Suppressor macrophage (primary cell): ENCODE data around the gene DLG2.

Source experiments
- DNase-seq, 4 experiments: peaks; one replicate each; pipeline ENCODE4 v3.0.0-alpha.2; 2020 to 2022

The DLG2 gene

DNA sequence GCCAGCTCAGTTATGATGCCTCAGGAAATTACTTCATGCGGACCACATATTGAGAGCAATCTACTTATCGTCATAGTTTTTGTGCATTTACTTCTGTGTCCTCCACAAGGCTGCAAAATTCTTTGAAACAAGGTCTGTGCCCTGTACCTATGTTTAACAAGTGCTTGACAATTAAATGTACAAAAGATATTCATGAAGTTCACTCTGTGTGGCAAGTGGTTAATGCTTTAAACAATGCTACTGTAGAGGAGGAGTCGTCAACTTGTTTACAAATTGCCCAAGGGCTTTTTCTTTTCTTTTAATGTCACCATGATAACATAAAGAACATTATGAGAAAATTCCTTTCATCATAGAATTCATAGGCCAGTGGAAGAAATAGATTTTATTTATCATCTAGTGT is 1469.5 kb downstream of the DLG2 start:
- no peak for DNase-seq

DNA sequence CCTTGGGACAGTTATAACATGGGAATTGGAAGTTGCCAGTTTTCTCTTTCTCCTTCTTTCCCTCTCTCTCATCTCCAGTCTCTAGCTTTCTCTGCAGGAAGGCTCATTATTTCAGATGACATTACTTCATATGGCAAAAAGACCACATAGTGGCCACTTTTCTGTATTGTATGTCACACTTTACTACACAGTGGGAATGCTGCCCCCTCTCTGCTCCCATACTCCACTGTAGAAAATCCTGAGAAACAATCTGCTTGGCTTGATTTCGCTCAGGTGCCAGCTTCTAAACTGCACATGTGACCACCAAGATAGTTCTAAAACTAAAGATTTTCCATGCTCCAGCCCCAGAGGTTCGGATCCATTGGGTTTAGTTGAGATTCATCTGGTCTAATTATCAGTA is 1480.3 kb downstream of the DLG2 start:
- no peak for DNase-seq

DNA sequence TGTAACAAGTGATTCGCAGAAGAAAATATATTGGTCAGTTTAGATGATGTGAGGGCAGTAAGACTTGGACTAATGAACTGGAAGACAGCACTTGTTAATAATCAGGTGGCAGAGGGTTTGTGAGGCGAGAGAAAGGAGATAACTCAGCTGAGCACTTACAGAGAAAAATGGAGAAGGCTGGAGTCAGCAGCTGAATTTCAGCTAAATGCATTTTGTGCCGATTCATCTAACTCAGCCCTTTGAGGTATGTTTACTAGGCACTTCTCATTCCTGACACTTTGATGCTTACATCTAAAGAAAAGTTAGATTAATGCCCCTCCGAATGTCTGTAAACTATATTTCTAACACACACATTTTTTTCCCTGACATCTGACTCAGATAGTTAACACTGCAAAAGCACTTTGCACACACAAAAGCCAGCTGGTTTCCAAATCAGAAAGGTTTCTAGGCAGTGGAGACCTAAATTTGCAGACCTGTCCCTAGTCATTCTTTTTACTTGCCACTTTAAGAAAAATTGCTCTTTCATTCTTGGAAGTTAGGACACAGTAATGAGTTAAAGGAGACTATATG is 1481.4 kb downstream of the DLG2 start:
- no peak for DNase-seq

GRCh38 chr11:84144531-84144930 is 1482.6 kb downstream of the DLG2 start:
- no peak for DNase-seq

- DNase-seq: no peak
These were observed 1484.7 kb downstream of the DLG2 start for GRCh38 chr11:84142411-84142810.

GRCh38 chr11:84140386-84141169 is 1486.6 kb downstream of the DLG2 start:
- DNase-seq: no peak

DNA sequence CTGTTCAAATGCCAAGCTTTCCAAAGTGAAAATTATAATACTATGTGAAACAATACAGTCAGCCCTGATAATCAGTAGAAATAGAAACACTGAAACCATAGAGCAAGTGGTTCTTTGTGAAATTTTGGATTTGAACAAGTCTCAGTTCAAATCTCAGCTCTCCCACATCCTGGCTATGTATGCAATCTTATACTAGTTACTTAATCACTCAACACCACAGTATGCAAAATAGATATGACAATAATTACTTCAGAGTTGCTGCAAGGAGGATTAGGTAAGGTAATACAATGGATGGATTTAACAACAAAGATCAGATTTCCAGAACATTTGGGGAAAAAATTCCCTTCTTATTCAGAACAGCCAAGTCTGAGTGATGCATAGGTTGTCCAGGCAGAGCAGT is 1489.2 kb downstream of the DLG2 start:
- DNase-seq: no peak

- DNase-seq: no peak
These were observed 1489.6 kb downstream of the DLG2 start for GRCh38 chr11:84137505-84137904.

DNA sequence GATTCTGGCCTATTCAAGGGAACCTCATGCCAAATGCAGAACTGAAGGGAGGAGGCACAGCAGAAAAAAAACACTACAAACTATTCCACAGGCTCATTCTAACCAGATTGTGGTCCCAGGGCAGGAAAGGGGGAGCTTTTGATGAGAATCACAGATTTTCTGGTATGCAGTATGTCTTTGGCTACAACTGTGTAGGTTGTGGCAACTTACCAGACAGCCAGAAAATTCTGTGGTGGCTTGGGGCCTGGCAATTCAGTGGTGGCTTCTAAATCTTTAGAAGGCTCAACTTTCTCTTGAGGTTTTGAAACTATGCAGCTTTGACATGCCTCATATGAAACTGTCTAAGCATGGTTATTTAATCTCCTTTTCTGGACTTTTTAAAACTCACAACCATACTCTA is 1490.2 kb downstream of the DLG2 start:
- no peak for DNase-seq

DNA sequence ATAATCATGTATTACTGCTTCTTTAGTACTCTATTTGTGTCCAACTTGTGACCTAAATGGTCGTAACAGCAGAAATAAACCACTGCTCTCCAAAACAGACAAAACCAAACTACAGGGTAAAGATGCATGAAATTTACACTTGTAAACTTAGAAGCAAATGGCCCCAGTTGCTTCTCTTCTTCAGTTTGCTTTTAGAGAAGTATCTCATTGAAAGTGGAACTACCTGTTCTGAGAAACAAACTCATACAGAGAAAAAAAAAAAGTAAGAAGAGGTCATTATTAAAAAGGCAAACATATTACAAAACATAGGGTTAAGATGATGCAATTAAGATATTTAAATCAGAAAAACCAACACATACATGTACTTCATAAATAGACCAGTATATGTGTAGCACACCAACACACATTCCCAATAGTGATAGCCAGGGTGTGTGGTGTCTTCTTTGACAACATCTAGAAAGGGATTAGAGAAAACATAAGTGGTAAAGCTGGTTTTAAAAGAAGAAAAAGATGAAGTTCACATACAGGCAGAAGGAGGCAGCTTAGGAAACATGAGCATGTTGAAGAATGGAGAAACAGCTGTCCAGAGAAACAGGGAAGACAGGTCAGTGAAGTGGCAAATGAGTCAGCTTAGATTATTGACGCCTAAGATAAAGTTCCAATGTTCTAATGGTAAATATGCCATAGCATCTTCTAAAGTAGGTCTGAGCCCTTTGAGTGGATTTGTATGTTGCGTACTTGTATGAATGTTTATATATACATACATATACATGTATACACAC is 1496.3 kb downstream of the DLG2 start:
- DNase-seq: no peak

DNA sequence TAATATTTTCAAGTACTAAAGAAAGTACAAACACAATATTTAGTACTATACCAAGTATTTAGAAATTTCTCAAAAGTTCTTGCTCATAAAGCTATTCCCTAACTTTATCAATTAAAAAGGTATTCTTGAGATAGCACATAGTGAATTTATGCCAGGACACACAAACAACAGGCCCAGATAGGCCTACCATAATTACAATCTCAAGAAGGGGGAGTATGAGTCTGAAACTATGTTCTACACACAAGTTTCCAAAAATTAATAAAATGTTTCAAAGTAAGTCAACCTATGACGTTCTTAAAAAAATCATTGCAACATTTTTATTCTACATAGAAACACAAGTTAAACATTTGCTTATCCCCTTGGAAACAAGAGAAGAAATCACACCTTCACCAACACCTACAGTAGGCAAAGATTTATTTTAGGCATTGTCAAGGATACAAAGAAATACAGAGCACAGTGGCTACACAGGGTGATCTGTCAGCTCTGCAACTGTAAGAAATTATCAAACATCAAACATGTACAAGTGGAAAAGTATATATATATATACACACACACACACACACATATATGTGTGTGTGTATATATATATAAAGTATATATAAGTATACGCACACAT is 1497.1 kb downstream of the DLG2 start:
- no peak for DNase-seq

GRCh38 chr11:84128840-84129239 is 1498.3 kb downstream of the DLG2 start:
- no peak for DNase-seq

DNA sequence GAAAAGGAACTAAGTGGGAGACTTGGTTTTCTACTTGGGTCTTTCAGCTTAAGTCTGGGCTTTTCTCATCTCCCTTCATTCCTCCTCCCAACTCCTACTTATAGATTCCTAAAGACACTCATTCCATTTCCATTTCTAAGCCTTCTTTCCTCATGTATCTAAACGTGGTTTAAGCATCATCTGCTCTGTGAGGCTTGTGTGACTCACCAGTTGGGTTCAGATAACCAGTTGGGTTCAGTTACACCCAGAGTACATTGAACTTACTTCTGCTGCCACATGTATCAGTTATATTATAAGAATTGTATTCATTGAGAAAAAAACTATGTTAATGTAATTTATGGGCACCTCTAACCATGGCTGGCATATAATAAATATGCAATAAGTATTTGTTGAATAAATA is 1509.8 kb downstream of the DLG2 start:
- no peak for DNase-seq

GRCh38 chr11:84106541-84106940 is 1520.6 kb downstream of the DLG2 start:
- no peak for DNase-seq

- no peak for DNase-seq
These were observed 1522.0 kb downstream of the DLG2 start for GRCh38 chr11:84105148-84105547.

GRCh38 chr11:84103096-84103495 is 1524.0 kb downstream of the DLG2 start:
- no peak for DNase-seq

DNA sequence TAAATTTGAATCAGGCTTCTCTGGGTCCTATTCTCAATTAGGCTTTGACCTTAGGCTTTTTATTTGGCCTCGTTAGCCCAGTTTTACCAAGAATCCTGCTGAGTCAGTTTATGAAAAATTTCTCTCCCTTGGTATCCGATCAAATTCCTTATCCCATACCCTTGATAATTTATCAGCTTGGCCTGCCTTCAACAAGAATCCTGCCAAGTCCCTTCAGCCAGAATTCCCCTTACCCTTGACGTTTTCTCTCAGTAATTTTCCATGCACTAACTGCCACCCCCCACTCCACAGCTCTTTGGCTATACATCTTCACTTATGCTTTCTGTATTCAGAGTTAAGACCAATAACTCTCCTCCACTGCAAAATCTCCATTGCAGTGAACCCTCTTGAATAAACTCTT is 1530.0 kb downstream of the DLG2 start:
- DNase-seq: no peak

DNA sequence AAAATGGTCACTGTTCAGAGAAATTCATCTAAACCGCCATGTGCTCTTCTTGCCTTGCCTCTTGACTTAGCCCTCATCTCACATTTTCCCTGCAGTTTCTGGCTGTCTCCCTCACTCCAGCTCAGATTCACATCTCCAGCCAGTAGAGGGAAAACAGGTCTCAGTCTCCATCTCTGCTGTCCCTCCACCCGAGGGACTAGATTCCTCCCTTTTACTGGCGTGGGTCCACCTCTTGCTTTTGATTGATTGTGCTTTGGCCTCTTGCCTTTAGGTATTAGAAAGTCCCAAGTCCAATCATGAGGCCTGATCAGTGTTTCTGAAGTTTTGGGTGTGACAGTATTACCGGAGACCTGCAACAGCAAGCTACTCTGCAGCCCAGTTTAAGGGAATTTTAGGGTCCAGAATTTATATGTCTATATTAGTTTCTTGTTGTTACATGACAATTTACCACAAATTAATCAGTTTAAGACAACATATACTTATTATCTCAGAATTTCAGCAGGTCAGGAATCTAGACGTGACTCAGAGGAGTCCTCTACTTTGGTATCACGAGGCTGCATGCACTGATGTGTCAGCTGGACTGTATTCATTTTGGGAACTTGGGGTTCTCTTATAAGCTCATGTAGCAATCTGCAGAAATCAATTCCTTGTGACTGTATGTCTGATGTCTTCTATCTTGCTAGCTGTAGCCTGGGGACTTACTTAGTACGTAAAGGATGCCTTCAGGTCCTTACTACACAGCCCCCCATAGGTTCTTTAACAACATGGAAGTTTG is 1535.7 kb downstream of the DLG2 start:
- no peak for DNase-seq

GRCh38 chr11:84089072-84090057 is 1537.8 kb downstream of the DLG2 start:
- DNase-seq: no peak

DNA sequence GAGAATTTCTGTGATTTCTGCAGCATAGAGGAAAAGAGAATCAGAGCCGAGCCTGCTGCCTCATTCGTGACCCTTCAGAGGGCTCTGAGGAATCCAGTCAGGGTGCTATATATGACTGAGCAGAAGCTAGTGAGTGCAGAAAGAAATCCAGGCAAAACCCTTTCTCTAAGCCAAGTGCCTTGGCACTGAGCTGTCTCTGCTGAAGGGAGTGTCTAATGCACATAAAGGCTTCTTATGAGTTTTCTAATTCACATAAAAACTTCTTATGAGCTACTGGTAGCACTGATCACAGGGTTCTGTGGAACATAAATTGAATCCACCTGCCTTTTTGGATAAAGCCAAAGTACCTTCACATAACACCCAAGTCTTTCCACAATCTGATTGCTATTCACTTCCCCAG is 1555.3 kb downstream of the DLG2 start:
- DNase-seq: no peak

GRCh38 chr11:84069048-84069447 is 1558.1 kb downstream of the DLG2 start:
- no peak for DNase-seq
